ENCODE results near the gene SEC14L1.
A peak's percentile ranks its signal among the peaks of the same experiment; 100 is the strongest.
"Not testable (repeated sequence)": the region's sequence is repeated elsewhere in the genome, so short reads cannot be mapped to it uniquely, and the experiment has no call there.

SEC14L1 gene

DNA sequence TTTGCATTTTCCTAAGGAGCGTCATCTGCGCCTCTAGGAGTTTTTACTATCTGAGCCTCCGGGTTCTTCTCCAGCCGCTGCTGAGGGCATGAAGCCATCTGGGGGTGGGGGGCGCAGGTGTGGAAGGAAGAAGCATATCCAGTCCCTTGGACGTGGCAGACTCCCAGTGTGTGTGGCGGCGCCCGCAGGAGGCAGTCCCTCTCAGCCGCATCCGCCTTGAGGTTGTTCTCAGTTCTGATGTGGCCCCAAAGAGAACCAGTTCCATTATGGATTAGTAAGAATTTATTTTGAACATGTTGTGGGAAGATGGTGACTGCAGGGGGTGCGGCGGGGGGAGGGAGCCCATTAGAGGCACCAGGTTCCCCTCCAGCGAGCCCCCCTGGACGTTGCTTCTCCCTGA, 100.2 kb downstream of the SEC14L1 start:
- DNase-seq (ENCODE audit: low spot score): no peak

DNA sequence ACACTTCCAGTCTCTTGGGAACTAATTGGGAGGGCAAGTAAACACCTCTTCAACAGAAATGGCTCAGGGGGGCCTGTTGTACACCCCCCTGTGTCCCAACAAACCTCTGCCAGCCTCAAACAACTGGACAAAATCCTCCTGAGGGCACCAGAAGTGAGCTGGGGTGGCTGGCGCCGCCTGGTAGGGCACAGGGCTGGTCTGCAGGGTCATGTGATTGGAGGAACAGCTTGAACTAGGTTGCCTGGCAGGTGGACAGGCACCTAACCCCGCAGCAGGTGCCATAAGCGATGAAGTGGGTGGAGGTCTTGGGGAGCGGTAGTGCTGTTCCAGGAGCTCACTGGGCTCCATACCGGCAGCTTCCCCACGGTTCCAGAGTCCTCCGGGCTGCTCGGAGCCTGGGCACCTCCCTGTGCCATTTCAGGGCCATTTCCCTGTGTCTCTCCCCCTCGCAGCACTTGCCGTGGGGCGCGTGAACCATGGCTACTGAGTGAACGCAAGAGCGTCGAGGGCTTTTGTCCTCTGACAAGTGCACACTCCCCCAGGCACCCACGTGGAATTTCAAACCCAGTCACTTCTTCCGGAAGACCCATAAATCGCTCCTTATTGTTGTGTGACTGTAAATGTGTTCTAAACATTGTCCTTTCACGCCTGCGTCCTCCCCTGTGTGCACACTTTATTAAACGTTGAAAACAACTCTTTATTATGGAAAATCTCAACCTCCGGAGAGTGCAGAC, 101.5 kb downstream of the SEC14L1 start:
- no peak for DNase-seq (ENCODE audit: low spot score)

DNA sequence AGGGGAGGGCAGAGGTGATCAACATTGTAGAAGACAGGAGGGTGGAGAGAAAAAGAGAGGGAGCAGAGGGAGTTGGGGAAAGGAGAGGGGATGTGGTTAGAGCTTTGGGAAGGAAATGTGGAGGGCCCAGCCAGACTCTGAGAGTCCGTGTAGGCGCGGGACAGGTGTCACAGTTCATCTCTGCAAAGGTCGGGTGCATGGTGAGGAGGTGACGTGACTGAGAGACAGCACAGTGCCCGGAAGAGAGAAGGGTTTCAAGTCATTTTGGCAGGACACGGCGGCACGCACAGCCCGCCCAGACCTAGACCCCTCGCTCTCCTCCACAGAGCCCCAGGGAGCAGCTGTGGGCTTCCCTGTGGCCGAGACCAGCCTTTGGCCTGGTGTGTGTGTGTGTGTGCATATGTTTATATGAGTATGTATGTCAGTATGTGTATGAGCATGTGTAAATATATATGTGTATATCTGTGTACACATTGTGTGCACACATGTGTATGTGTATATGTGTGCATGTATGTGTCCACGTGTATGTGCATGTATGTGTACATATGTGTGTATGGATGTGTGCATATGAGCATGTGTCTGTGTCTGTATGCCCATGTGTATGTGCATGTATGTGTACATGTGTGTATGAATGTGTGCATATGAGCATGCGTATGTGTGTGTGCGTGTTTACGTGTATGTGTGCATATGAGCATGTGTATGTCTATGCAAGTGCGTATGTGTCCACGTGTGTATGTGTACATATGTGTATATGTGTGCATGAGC, 104.6 kb downstream of the SEC14L1 start:
- DNase-seq (ENCODE audit: low spot score): no peak

DNA sequence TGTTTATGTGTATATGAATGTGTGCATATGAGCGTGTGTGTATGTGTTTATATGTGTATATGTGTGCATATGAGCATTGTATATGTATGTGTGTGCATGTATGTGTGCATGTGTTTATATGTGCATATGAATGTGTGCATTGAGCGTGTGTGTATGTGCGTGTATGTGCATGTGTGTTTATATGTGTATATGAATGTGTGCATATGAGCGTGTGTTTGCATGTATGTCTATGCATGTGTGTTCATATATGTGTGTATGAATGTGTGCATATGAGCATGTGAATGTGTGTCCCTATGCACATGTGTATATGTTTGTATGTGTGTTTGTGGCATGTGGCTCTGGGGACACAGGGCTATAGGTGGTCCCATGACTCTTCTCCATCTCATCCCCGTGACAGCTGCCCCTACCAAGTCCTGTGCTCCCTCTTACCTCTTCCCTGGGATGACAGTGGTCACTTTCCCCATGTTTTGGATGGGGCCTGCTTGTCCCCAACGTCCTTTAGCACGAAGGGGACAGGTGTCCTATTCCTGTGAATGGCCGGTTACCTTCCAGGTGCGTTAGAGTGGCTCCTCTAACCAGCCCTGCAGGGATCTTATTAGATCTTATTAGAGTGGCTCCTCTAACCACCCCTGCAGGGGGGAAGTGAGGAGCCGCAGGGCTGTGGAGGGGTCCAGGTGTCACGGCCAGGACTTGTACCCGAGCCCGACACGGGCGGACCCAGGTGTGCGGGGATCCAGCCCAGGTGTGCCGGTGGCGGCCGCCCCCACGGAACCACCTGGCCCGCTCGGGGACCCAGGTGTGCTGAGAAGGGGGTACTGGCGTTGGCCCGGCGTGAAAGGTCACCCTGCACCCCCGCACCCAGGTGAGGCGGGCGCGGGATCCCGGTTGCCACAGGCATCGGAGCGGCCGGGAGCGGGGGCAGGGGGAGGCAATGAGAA, 105.6 kb downstream of the SEC14L1 start:
- no peak for DNase-seq (ENCODE audit: low spot score)

DNA sequence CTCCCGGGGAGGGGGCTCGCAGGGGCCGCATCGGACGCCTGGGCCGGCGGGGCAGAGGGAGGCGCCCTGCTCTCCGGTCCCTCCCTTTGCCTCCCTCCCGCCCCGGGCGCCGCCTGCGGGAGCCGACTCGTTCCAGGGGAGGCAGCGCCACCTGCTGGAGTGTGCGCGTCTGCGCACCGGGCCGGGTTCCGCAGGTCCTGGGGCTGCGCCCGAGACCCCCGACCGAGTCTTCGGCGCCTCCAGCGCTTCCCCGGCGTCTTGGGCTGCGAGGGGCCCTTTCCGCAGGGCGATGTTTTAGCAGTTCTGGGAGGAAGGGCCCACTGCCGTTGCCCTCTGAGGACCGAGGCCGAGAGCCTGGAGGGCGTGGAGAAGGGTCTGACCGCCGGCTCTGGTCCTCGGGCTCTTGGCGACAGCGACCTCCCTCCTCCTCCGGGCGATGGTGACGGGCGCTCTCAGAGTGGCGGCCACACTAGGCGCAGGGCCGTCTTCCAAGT, 106.3 kb downstream of the SEC14L1 start:
- peak; percentile 82 for DNase-seq (ENCODE audit: low spot score)

DNA sequence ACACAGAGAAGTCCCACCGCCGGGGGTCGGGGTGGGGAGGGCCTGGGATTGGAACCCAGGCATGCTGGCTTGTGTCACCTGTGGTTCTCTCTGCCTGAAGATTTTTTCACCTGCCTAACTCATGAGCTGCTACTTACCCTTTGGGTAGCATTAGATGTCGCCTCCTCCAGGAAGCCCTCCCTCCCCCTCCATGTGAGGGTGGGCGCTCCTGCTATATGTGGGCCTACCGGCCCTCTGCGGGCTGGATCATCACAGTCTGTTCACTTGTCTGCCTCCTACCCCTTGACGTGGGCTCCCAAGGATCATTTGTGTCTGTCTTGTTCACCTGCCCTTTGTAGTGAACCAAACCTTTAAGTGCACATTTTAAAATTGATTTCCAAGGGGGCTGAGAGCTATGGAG, 106.8 kb downstream of the SEC14L1 start:
- no peak for DNase-seq (ENCODE audit: low spot score)

DNA sequence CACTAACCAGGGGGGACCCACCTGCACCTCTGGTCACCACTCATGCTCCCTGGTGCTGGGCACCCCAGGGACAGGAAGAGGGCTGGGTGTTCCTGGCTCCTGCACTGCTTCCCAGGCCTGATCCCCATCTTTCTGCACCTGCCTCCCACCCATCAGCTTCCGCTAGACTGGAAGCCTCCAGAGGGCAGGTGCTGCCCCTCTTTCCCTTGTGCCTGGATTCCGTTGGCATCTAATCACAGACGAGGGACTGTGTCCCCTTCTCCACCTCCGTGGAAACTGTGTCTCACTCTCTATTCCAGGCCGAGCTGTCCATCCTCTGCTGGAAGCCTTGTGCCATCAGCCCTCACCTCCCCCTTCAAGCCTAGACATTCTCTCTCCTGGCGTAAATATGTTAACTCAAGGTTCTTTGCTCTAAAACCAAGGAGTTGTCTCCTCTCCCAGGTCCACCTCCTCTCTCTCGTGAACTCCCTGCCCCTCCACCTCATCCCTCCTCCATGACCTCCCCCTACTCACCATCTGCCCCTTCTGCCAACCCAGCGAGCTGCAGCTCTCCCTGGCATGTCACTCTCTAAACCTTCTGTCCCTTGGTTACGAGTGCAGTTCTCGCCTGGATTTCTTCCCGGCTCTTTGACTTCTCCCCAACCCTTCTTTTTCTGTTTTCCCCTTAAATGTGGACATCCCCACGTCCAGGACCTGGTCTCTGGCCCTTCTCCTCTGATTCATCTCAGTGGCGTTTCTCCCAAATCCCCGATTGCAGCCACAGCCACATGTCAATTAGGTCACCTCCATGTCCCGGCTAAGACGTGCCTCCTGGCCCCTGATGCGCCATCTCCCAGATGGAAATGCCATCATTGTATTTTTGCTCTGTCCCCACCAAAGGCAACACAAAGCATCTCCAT, 107.7 kb downstream of the SEC14L1 start:
- DNase-seq (ENCODE audit: low spot score): no peak

DNA sequence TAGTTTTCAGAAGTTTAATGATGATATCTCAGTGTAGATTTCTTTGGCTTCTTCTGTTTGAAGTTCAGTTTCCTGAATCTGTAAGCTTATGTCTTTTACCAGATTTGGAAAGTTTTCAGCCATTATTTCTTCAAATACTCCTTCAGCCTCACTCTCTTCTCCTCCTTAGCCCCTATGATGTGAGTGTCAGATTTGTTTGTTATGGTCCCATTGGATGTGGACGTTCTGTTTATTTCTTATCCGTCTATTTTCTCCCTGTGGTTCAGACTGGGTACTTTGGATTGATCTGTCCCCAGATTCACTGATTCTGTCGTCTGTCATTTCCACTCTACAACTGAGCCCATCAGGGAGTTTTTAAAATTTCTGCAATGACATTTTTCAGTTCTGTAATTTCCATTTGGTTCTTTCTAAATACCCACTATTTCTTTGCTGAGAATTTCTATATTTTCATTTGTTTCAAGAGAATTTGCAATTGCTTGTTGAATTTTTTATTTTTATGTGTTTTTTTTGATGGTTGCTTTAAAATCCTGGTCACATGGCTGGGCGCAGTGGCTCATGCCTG, 110.9 kb downstream of the SEC14L1 start:
- DNase-seq (ENCODE audit: low spot score): no peak

DNA sequence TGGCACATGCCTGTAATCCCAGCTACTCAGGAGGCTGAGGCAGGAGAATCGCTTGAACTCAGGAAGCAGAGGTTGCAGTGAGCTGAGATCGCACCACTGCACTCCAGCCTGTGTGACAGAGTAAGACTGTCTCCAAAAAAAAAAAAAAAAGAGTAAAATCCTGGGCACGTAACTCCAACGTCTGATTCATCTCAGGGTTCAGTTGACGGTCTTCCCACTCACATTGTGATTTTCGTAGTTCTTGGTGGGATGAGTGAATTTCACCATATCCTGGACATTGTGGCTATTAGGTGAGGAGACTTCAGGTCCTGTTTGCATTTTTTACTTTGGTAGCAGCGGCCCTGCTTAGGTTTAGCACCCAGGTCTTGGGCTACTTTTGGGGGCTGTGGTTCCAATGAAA, 111.5 kb downstream of the SEC14L1 start:
- DNase-seq (ENCODE audit: low spot score): not testable (repeated sequence)

DNA sequence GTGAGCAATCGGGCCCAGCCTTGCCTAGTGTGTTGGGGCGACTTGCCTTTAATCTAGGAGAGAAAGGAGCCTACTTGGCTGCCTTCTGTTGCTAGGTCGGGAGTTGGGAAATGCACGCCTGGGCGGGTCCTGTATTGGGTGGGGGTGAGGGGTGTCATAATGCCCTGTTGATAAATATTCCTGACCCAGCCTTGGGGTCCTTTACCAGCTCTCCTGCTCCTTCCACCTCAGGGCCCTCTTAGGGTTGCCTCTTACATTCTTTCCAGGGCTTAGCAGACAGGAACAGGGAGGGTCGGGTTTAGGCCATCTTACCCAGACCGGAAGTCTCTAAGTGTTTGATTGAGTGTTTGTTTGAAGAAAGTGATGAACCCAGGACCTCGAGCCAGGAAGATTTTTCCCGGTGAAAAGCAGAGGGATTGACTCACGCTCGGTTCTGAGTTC, 112.9 kb downstream of the SEC14L1 start:
- DNase-seq (ENCODE audit: low spot score): no peak

DNA sequence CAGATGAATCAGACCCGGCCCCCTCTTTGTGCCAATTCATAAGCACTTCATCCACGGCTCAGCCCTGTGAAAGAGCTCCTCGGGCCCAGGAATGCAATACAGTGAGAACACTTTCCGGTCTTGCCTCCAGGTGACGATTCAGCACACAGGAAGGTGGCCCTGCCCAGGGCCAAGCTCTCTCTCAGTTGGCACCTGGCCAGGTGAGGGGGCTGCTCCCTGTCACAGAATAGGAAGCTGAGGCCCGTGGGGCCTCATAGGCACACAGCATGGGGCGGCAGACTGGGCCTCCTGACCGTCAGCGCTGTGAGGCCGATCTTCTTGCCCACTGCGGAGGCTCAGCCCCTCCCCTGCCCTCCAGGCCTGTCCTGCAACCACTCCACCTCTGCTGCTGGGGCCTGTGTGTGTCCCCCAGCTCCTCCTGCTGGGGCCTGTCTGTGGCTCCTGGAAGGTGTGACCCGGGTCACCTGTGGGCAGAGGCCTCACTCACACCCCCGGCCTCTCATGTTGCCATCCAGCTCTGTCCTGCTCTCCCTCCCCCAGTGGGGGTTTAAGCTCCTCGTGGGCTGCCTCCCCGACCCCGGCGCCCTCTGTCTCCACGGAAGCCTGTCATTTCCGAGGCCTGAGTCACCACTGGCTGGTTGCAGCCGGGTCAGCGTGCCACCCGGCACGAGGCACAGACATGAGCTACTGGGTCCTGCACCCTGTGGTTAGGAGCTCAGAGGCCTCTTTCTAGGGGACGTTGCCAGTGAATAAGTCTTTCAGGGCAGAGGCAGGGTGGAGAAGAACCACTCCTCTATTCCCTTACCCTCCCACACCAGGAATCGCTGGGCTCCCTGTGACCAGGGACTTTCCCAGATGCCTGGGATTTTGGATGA, 114.4 kb downstream of the SEC14L1 start:
- DNase-seq (ENCODE audit: low spot score): peak; percentile 36

DNA sequence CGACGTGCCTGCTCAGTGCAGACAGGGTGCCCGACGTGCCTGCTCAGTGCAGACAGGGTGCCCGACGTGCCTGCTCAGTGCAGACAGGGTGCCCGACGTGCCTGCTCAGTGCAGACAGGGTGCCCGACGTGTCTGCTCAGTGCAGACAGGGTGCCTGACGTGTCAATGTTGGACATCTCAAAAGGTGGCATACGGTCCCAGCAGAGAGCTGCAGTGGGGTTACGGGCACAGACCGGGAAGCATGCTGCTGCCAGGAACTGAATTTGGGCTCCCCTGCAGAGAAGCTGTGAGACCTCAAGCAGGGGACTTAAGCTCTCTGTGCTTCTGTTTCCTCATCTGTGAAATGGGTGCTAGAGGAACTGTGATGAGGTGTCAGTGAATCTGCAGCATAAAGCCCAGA, 115.2 kb downstream of the SEC14L1 start:
- DNase-seq (ENCODE audit: low spot score): not testable (repeated sequence)

DNA sequence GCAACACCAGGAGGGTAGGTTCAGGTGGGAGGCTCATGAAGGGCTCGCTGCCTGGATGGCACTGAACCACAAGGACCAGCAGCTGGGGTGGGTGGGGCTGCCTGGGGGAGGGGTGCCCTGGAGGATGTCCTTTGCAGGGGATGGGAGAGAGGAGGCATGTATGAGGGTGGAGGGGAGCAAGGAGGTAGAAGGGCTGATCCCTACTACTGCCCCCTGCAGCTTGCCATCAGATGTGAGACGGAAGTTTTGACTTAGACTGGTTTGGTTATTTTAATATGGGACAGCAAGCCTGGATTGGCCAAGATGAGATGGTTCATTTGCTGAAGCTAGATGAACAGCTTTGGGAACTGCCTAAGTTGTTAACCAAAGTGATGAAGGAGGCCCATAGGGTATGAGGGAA, 115.9 kb downstream of the SEC14L1 start:
- DNase-seq (ENCODE audit: low spot score): no peak

DNA sequence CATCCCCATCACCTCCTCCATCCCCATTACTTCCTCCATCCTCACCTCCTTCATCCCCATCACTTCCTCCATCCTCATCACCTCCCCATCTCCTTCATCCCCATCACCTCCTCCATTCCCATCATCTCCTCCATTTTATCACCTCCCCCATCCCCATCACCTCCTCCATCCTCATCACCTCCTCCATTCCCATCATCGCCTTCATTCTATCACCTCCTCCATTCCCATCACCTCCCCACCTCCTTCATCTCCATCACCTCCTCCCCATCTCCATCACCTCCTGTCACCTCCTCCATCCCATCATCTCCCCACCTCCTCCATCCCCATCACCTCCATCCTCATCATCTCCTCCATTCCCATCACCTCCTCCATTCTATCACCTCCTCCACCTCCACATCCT, 116.4 kb downstream of the SEC14L1 start:
- DNase-seq (ENCODE audit: low spot score): no peak

DNA sequence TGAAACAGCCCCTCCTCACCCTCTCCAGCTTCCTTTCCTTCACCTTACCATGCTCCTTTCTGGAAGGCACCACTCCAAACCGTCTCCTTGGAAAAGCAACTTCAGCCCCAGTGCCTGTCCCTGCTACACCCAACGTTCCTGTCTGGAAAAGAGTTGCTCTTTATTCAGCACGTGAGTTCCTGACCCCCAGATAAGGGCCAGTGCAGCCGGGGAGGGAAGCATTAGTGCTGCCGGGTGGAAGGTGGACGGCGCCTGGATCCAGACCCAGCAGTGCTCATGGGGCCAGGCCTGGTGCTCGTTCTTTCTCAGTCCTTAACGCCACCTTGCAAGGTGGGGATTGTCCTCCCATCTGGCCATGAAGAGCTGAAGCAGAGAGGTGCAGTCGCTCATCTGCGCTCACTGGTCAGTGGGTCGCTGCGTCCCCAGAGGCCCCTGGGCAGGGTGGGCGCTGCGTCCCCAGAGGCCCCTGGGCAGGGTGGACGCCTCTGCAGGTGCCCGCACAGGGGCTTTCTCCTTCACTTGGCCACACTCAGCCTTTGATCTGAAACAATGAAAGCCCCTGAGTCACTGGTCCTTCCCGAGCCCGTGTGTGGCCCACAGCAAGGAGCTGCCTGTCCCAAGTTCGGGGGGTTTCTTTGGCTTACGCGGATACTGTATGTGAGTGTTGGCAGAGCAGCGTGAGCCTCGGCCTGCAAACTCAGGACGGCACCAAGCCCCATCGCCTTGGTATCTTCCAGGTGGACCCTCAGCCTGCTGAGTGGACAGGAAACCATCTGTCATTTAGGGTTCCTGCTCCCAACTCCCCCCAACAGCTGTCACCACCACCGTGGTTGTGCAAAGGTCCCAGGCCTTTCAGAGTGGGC, 117.1 kb downstream of the SEC14L1 start:
- DNase-seq (ENCODE audit: low spot score): no peak

DNA sequence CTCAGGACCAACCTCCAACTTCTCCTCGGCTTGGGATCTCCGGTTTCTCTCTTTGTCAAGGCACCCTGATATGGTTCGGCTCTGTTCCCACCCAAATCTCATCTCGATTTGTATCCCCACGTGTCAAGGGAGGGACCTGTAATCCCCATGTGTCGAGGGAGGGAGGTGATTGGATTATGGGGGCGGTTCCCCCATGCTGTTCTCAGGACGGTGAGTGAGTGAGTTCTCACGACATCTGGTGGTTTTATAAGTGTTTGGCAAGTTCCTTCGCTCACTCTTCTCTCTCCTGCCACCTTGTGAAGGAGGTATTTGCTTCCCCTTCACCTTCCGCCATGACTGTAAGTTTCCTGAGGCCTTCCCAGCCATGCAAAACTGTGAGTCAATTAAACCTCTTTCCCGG, 117.9 kb downstream of the SEC14L1 start:
- DNase-seq (ENCODE audit: low spot score): no peak

DNA sequence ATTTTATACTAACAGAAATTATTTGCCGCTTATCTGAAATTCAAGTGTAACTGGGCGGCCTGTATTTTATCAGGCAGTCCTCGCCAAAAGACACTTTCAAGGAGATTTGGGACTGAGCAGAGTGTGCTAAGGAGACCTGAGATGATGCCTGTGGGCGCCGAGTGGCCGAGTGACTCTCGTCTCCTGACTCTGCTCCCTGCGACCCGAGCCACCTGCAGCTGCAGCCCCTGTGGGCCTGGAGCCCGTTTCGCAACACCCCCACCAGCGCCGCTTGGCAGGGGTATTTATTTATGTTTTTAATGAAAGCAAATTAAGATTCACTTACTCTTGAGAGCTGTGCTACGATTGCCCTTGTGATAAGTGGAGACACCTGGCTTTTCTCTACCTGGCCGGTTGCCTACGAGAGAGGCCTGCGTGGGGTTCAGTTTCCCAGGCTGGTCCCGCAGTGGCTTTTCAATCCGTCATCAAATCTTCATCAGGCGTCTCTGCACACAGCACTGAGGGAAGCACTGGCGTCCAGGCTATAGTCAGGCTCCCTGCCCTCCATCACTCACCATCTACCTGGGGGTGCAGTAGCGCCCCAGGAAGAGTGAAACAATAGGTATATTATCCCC, 124.0 kb downstream of the SEC14L1 start:
- no peak for DNase-seq (ENCODE audit: low spot score)

DNA sequence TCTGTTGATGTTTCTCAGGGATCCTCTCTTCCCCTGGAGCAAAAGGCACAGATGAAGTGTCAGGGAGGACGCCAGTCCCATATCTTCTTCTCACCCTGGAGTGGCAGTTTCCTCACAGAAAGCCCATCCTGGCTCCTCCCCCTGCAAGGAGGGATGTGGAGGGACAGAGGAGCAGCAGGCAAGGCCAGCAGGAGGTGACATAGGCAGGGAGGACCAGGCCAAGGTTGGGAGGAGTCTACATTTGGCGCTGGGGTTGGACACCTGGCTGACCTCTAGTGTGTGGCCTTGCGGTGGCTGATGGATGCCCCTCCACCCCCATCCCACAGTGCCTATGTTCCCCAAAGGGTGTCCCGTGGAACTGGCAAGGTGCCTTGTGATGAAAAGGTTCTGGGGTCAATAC, 125.4 kb downstream of the SEC14L1 start:
- DNase-seq (ENCODE audit: low spot score): no peak
